K562 (cell line): ENCODE measurements around the gene SCN1A. TPM values are rescaled to one million over a fixed set of nuclear protein-coding genes. Genes with fewer than 3 reads are reported as not detected.

ENCODE experiments used
- ARID2 ChIP-seq: fragments of 450-650 bp; IDR thresholded peaks from 2 replicates; pipeline ENCODE4 v1.6.1; 2017; ENCODE audit warnings: antibody characterized with exemption, mild to moderate bottlenecking
- DEAF1 ChIP-seq: fragments of 450-650 bp; formaldehyde crosslinking; IDR thresholded peaks from 2 replicates; pipeline ENCODE4 v1.4.0; 2020; ENCODE audit warnings: mild to moderate bottlenecking, moderate library complexity
- E2F4 ChIP-seq: sonication (generic); formaldehyde crosslinking; IDR thresholded peaks from 2 replicates; pipeline ENCODE4 v1.8.0; 2022; ENCODE audit warnings: mild to moderate bottlenecking, low read depth, missing genetic modification reagents
- E2F5 ChIP-seq: sonication (generic); formaldehyde crosslinking; IDR thresholded peaks from 2 replicates; pipeline ENCODE4 v1.8.0; 2022; ENCODE audit warnings: mild to moderate bottlenecking, missing genetic modification reagents
- ELF4 ChIP-seq: fragments of 450-650 bp; formaldehyde crosslinking; IDR thresholded peaks from 2 replicates; pipeline ENCODE4 v1.4.0; 2022; ENCODE audit warnings: missing genetic modification characterization
- EZH2 ChIP-seq: IDR thresholded peaks from 2 replicates; pipeline ENCODE4 v1.6.1; 2012; ENCODE audit warnings: low read depth, mild to moderate bottlenecking, inconsistent platforms, low read length, borderline replicate concordance
- FOXK2 ChIP-seq, 2 experiments: fragments of 450-650 bp; IDR thresholded peaks in 1 of 2; conservative IDR thresholded peaks in 1 of 2; 2 replicates each; pipeline ENCODE4 v1.6.1; 2016; ENCODE audit warnings: low read depth in 2 of 2, mild to moderate bottlenecking in 1 of 2
- HDAC1 ChIP-seq, 2 experiments: fragments of 450-650 bp; IDR thresholded peaks; 2 replicates each; pipeline ENCODE4 v1.6.1; 2016 to 2017; ENCODE audit warnings: inconsistent platforms in 1 of 2, mild to moderate bottlenecking in 1 of 2, moderate library complexity in 1 of 2
- HDAC8 ChIP-seq: fragments of 450-650 bp; IDR thresholded peaks from 2 replicates; pipeline ENCODE4 v1.6.1; 2016; ENCODE audit warnings: mild to moderate bottlenecking, missing genetic modification characterization, moderate library complexity, missing compliant biosample characterization
- KLF13 ChIP-seq: fragments of 450-650 bp; IDR thresholded peaks from 2 replicates; pipeline ENCODE4 v1.6.1; 2016; ENCODE audit warnings: missing genetic modification characterization, low read depth, mild to moderate bottlenecking, missing compliant biosample characterization, moderate library complexity, borderline replicate concordance
- PHTF2 ChIP-seq: fragments of 250-450 bp; sonication (Bioruptor Pico); IDR thresholded peaks from 2 replicates; pipeline ENCODE4 v1.5.0; 2021; ENCODE audit warnings: mild to moderate bottlenecking
- POLR2AphosphoS5 ChIP-seq: IDR thresholded peaks from 2 replicates; pipeline ENCODE4 v1.6.1; 2011; ENCODE audit warnings: mild to moderate bottlenecking, low read depth, low read length, moderate library complexity; ENCODE audit not compliant: control insufficient read depth, insufficient read depth
- PRPF4 ChIP-seq: fragments of 200-400 bp; formaldehyde crosslinking; IDR thresholded peaks from one replicate; pipeline ENCODE4 v1.6.1; 2017; ENCODE audit warnings: low read length, low read depth, mild to moderate bottlenecking; ENCODE audit not compliant: insufficient read depth, poor library complexity, severe bottlenecking
- RB1 ChIP-seq: fragments of 450-650 bp; IDR thresholded peaks from 2 replicates; pipeline ENCODE4 v1.6.1; 2017; ENCODE audit warnings: low read depth, mild to moderate bottlenecking
- SRSF1 ChIP-seq: fragments of 200-400 bp; formaldehyde crosslinking; IDR thresholded peaks from 2 replicates; pipeline ENCODE4 v1.6.1; 2017; ENCODE audit warnings: mild to moderate bottlenecking, low read depth, low read length, moderate library complexity
- TEAD2 ChIP-seq: fragments of 450-650 bp; IDR thresholded peaks from 2 replicates; pipeline ENCODE4 v1.6.1; 2016; ENCODE audit warnings: missing genetic modification characterization, control low read depth, missing compliant biosample characterization
- TGIF2 ChIP-seq: sonication (generic); formaldehyde crosslinking; IDR thresholded peaks from 2 replicates; pipeline ENCODE4 v1.8.1; 2022; ENCODE audit warnings: mild to moderate bottlenecking, missing genetic modification reagents, moderate library complexity
- ZBTB11 ChIP-seq, 3 experiments: fragments of 200-800 bp in 1 of 3; fragments of 250-450 bp in 1 of 3; fragments of 450-650 bp in 1 of 3; sonication (Bioruptor Pico) in 1 of 3; sonication (Bioruptor generic) in 1 of 3; formaldehyde crosslinking in 1 of 3; IDR thresholded peaks; 2 replicates each; pipeline versions ENCODE4 v1.6.1 to v1.8.0; 2016 to 2022; ENCODE audit warnings: mild to moderate bottlenecking in 2 of 3, missing genetic modification characterization in 2 of 3, missing compliant biosample characterization in 1 of 3, moderate library complexity in 1 of 3
- ZNF436 ChIP-seq: fragments of 250-450, 450-650 bp; sonication (Bioruptor Pico); formaldehyde crosslinking; IDR thresholded peaks from 2 replicates; pipeline ENCODE4 v1.7.0; 2020; ENCODE audit warnings: mild to moderate bottlenecking
- polyA plus RNA-seq, 8 experiments: library from polyadenylated mRNA; depleted of rRNA in 4 of 8; stranded (reverse) in 5 of 8; unstranded in 3 of 8; fragments of >200 nt; fragmentation: Nextera tagmentation in 2 of 8; fragmentation: Illumina TruSeq in 1 of 8; extraction: Ambion mirVana in 2 of 8; extraction: Trizol in 1 of 8; gene quantifications; 2 replicates each; pipeline versions ENCODE4 v1.2.1 to v1.2.3, GENCODE V29; 2011 to 2014; ENCODE audit warnings: inconsistent platforms in 1 of 8, missing spikeins in 1 of 8
- total RNA-seq, 7 experiments: library from RNA; depleted of rRNA in 6 of 7; stranded (reverse); fragments of >200 nt in 6 of 7; fragmentation: Illumina TruSeq in 2 of 7; extraction: Trizol in 2 of 7; gene quantifications; 2 replicates each; pipeline versions ENCODE4 v1.2.1 to v1.2.3, GENCODE V29; 2011 to 2021; ENCODE audit warnings: low replicate concordance in 1 of 7

SCN1A gene
- total and polyA plus RNA-seq, 9 of the 15 experiments (the other 6 are each of a cell fraction or from before 2014, with no cell fraction given): not detected

GRCh38 chr2:165953655-165954606 is 173.9 kb downstream of the SCN1A start, which contains the start of gene TTC21B (continued):
- TF ChIP-seq FOXK2 (conservative IDR thresholded peaks at IDR 0.05 in 1 of 2, IDR thresholded peaks at IDR 0.05 in 1 of 2; ENCODE audit: low read depth in 2 of 2) (peak; percentile 64 to 68; a peak in 1 of 4 replicates), ZBTB11 (CRISPR knock-in tag; IDR thresholded peaks at IDR 0.05) (peak in 1 of 3 experiments; percentile 47; a peak in 1 of 6 replicates), ARID2 (no peak), ELF4 (CRISPR knock-in tag) (no peak), PHTF2 (CRISPR knock-in tag) (no peak), HDAC8 (tag) (no peak), HDAC1 (IDR thresholded peaks at IDR 0.05) (peak; percentile 9 to 88; a peak in 2 of 4 replicates), SRSF1 (no peak), EZH2 (no peak), POLR2AphosphoS5 (peak; percentile 79), E2F4 (CRISPR knock-in tag) (peak; percentile 93), PRPF4 (no peak), DEAF1 (CRISPR knock-in tag) (no peak), ZNF436 (CRISPR knock-in tag) (no peak), E2F5 (CRISPR knock-in tag) (peak; percentile 75; the same call in 1 of the 2 replicates), TGIF2 (CRISPR knock-in tag) (peak; percentile 80; the same call in 1 of the 2 replicates), KLF13 (tag) (0 out of 2 replicates have a peak, but pooled peaks have one; percentile 52), RB1 (peak; percentile 98), TEAD2 (tag) (no peak)
